GM23338 (cell line): Measurements from ENCODE around the gene HSPB8. TPM values are rescaled to one million over a fixed set of nuclear protein-coding genes. Genes with fewer than 3 reads are reported as not detected.

Source experiments
- ATAC-seq: fragments of 200-7000 bp; cut with Tn5 transposase; 3 replicates; pipeline ENCODE4 v1.9.1; 2020
- DNase-seq: peaks from one replicate; pipeline ENCODE4 v3.0.0-alpha.2; 2015; ENCODE audit warnings: low spot score
- H2AFZ ChIP-seq: fragments of 200-600 bp; sonication (generic); 2 replicates; pipeline ENCODE4 v1.8.0; 2016; ENCODE audit warnings: antibody characterized with exemption, mild to moderate bottlenecking, moderate library complexity
- H3F3A ChIP-seq: fragments of 200-600 bp; sonication (generic); replicated peaks from 2 replicates; pipeline ENCODE4 v1.8.0; 2017; ENCODE audit warnings: antibody characterized with exemption, mixed run types, low read depth
- H3K27ac ChIP-seq: fragments of 200-600 bp; sonication (generic); 2 replicates; pipeline ENCODE4 v1.6.1; 2016; ENCODE audit warnings: low read depth
- H3K27me3 ChIP-seq: fragments of 200-600 bp; sonication (generic); 2 replicates; pipeline ENCODE4 v1.8.0; 2016; ENCODE audit warnings: mild to moderate bottlenecking, mixed run types, moderate library complexity; ENCODE audit not compliant: insufficient read depth
- H3K36me3 ChIP-seq: fragments of 200-600 bp; sonication (generic); 2 replicates; pipeline ENCODE4 v1.8.0; 2016; ENCODE audit warnings: mild to moderate bottlenecking; ENCODE audit not compliant: insufficient read depth
- H3K4me1 ChIP-seq: fragments of 200-600 bp; sonication (generic); 2 replicates; pipeline ENCODE4 v1.8.0; 2016; ENCODE audit warnings: mild to moderate bottlenecking, moderate library complexity; ENCODE audit not compliant: insufficient read depth
- H3K4me2 ChIP-seq: fragments of 200-600 bp; sonication (generic); 2 replicates; pipeline ENCODE4 v1.7.1; 2017; ENCODE audit warnings: mixed run types
- H3K4me3 ChIP-seq: fragments of 200-600 bp; sonication (generic); 2 replicates; pipeline ENCODE4 v1.6.1; 2016; ENCODE audit warnings: mixed run types
- H3K79me2 ChIP-seq: fragments of 200-600 bp; sonication (generic); replicated peaks from 2 replicates; pipeline ENCODE4 v1.8.0; 2017; ENCODE audit warnings: mild to moderate bottlenecking; ENCODE audit not compliant: insufficient read depth
- H3K9me2 ChIP-seq: fragments of 200-600 bp; sonication (generic); 2 replicates; pipeline ENCODE4 v1.8.0; 2017; ENCODE audit not compliant: insufficient read depth
- H4K20me1 ChIP-seq: fragments of 200-600 bp; sonication (generic); replicated peaks from 2 replicates; pipeline ENCODE4 v1.8.0; 2017; ENCODE audit warnings: mild to moderate bottlenecking; ENCODE audit not compliant: insufficient read depth
- H3K27ac Mint-ChIP-seq: 2 replicates; pipeline ENCODE4 v1.8.0; 2020; ENCODE audit warnings: inconsistent platforms, mild to moderate bottlenecking, moderate library complexity, mixed read lengths
- H3K27me3 Mint-ChIP-seq: 3 replicates; pipeline ENCODE4 v1.8.0; 2022; ENCODE audit warnings: low read depth, mild to moderate bottlenecking, moderate library complexity, mixed read lengths, inconsistent platforms; ENCODE audit not compliant: insufficient read depth, poor library complexity
- H3K36me3 Mint-ChIP-seq: 3 replicates; pipeline ENCODE4 v1.8.0; 2021; ENCODE audit warnings: low read depth, mild to moderate bottlenecking, inconsistent platforms, moderate library complexity, mixed read lengths
- H3K4me1 Mint-ChIP-seq: 3 replicates; pipeline ENCODE4 v1.8.0; 2020; ENCODE audit warnings: mild to moderate bottlenecking, inconsistent platforms, mixed read lengths
- H3K4me3 Mint-ChIP-seq: 3 replicates; pipeline ENCODE4 v1.8.0; 2021; ENCODE audit warnings: moderate library complexity, mild to moderate bottlenecking, inconsistent platforms, mixed read lengths
- H3K9me3 Mint-ChIP-seq: 3 replicates; pipeline ENCODE4 v1.8.0; 2020; ENCODE audit warnings: moderate library complexity, mild to moderate bottlenecking, inconsistent platforms, mixed read lengths
- EZH2 ChIP-seq: fragments of 200-600 bp; sonication (generic); IDR thresholded peaks from one replicate; pipeline ENCODE4 v1.8.0; 2017; ENCODE audit warnings: antibody characterized with exemption, mild to moderate bottlenecking, low read depth; ENCODE audit not compliant: unreplicated experiment
- JUNB ChIP-seq: IDR thresholded peaks from one replicate; pipeline ENCODE4 v1.6.1; 2016; ENCODE audit warnings: antibody characterized with exemption; ENCODE audit not compliant: unreplicated experiment
- STAT1 ChIP-seq: IDR thresholded peaks from one replicate; pipeline ENCODE4 v1.6.1; 2016; ENCODE audit warnings: antibody characterized with exemption; ENCODE audit not compliant: unreplicated experiment
- ZNF114 ChIP-seq: fragments of 250-450 bp; sonication (Bioruptor Pico); IDR thresholded peaks from 2 replicates; pipeline ENCODE4 v1.5.0; 2020; ENCODE audit warnings: mild to moderate bottlenecking, moderate library complexity
- ZNF331 ChIP-seq: fragments of 250-450 bp; sonication (Bioruptor Pico); IDR thresholded peaks from 2 replicates; pipeline ENCODE4 v1.5.0; 2020; ENCODE audit warnings: low read depth, mild to moderate bottlenecking, moderate library complexity
- long read RNA-seq: library from polyadenylated mRNA; unstranded; transcript quantifications from one replicate; pipeline ENCODE4 v2.0.0, GENCODE V29; 2020; ENCODE audit not compliant: unreplicated experiment
- polyA plus RNA-seq: library from polyadenylated mRNA; unstranded; fragments of >200 nt; fragmentation: Nextera tagmentation; extraction: Ambion mirVana; gene quantifications from 2 replicates; pipeline ENCODE4 v1.2.1, GENCODE V29; 2016
- total RNA-seq: library from RNA; depleted of rRNA; stranded (reverse); fragments of >200 nt; shearing (Covaris generic); gene quantifications from 2 replicates; pipeline ENCODE4 v1.2.3, GENCODE V29; 2014; rRNA removed
- TF ChIP-seq, protein P1 (sequence below): IDR thresholded peaks from 2 replicates; pipeline ENCODE4 v1.6.1; 2016; ENCODE audit warnings: antibody characterized with exemption
- TF ChIP-seq, protein P2 (sequence below), 2 experiments: fragments of 200-600 bp in 1 of 2; sonication (generic) in 1 of 2; conservative IDR thresholded peaks; 2 replicates each; pipeline versions ENCODE4 v1.5.1 to v1.6.1; 2016 to 2017; ENCODE audit warnings: antibody characterized with exemption in 2 of 2, low read depth in 2 of 2, mild to moderate bottlenecking in 2 of 2, moderate library complexity in 1 of 2
- TF ChIP-seq, protein P3 (sequence below): fragments of 250-450 bp; sonication (Bioruptor Pico); IDR thresholded peaks from 2 replicates; pipeline ENCODE4 v1.5.0; 2020; ENCODE audit warnings: mild to moderate bottlenecking, moderate library complexity
- TF ChIP-seq, protein P4 (sequence below): IDR thresholded peaks from one replicate; pipeline ENCODE4 v1.6.1; 2018; ENCODE audit warnings: antibody characterized with exemption; ENCODE audit not compliant: unreplicated experiment

HSPB8 gene, protein sequence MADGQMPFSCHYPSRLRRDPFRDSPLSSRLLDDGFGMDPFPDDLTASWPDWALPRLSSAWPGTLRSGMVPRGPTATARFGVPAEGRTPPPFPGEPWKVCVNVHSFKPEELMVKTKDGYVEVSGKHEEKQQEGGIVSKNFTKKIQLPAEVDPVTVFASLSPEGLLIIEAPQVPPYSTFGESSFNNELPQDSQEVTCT
- total RNA-seq (4.7 and 4.8 TPM in 2 replicates), polyA plus RNA-seq (3.5 and 4.3 TPM in 2 replicates)
- long read RNA-seq, transcript HSPB8-201 (3 exons, 2,152 nt): major isoform, 12 of 12 reads
- long read RNA-seq, partial matches to known transcripts: 0 of 12 reads
- long read RNA-seq, other reads (novel, unspliced or antisense): 0 of 12 reads

DNA sequence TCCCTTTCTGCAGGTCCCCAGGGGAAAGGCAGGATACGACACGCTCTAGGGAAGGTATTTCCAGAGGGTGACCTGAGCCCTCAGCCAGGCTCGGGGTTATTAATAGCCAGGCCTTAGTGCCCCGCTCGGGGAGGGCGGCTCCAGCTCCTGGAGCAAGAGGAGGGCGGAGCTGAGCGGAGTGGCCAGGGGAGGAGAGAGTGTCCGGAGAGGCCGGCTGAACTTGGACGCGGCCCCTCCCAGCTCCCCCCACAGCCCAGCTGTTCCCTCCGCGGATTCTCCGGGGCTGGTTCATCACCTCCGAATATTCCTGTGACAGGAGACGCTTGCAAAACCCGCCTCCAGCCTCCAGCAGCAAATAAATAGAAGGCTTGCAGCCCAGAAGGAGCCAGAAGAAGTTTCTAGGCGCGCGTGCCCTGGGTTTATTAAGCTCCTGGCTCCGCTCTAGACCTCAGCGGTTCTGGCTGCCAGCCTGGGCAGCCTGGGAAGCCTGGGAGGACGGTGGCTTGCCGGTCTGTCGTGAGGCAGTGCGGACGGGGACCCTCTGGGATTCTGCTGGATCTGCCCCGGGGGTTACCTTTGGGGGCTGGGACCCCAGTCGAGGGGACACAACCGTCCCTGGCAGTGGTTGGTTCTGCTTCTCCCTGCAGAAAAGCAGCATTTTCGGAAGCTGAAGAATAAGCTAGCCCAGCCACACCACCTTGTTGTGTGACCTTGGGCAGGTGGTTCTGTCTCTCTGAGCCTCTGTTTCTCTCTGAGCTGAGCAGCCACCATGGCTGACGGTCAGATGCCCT, at the start of gene HSPB8:
Gene HSPB8, plus strand, starts transcription at position 388 of the 791 bp plus-strand sequence. Its CDS starts 382 bp downstream, at position 770.
- H3F3A ChIP-seq: no peaks in the 10 kb centered on the region
- peak within 1 kb of the TSS; percentile 91 for H3K4me2 ChIP-seq
- no peaks in the 10 kb centered on the region for H3K9me2 ChIP-seq
- no peaks in the 10 kb centered on the region for H3K27me3 ChIP-seq
- H4K20me1 ChIP-seq: no peaks in the 10 kb centered on the region
- H3K27ac Mint-ChIP-seq: peak within 1 kb of the TSS; percentile 79
- H3K9me3 Mint-ChIP-seq: no peaks in the 10 kb centered on the region
- DNase-seq (peak; percentile 80), ATAC-seq (peak; percentile 82)
- peaks cover 45% of the 10 kb centered on the region for H3K4me1 Mint-ChIP-seq
- TF ChIP-seq, protein P1, sequence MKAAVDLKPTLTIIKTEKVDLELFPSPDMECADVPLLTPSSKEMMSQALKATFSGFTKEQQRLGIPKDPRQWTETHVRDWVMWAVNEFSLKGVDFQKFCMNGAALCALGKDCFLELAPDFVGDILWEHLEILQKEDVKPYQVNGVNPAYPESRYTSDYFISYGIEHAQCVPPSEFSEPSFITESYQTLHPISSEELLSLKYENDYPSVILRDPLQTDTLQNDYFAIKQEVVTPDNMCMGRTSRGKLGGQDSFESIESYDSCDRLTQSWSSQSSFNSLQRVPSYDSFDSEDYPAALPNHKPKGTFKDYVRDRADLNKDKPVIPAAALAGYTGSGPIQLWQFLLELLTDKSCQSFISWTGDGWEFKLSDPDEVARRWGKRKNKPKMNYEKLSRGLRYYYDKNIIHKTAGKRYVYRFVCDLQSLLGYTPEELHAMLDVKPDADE: no peak
- TF ChIP-seq ZNF331 (CRISPR knock-in tag) (no peak), EZH2 (no peak), JUNB (no peak), STAT1 (no peak), ZNF114 (no peak)
- TF ChIP-seq, protein P2, sequence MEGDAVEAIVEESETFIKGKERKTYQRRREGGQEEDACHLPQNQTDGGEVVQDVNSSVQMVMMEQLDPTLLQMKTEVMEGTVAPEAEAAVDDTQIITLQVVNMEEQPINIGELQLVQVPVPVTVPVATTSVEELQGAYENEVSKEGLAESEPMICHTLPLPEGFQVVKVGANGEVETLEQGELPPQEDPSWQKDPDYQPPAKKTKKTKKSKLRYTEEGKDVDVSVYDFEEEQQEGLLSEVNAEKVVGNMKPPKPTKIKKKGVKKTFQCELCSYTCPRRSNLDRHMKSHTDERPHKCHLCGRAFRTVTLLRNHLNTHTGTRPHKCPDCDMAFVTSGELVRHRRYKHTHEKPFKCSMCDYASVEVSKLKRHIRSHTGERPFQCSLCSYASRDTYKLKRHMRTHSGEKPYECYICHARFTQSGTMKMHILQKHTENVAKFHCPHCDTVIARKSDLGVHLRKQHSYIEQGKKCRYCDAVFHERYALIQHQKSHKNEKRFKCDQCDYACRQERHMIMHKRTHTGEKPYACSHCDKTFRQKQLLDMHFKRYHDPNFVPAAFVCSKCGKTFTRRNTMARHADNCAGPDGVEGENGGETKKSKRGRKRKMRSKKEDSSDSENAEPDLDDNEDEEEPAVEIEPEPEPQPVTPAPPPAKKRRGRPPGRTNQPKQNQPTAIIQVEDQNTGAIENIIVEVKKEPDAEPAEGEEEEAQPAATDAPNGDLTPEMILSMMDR (conservative IDR thresholded peaks at IDR 0.05; ENCODE audit: low read depth in 2 of 2): no peak
- TF ChIP-seq, protein P3, sequence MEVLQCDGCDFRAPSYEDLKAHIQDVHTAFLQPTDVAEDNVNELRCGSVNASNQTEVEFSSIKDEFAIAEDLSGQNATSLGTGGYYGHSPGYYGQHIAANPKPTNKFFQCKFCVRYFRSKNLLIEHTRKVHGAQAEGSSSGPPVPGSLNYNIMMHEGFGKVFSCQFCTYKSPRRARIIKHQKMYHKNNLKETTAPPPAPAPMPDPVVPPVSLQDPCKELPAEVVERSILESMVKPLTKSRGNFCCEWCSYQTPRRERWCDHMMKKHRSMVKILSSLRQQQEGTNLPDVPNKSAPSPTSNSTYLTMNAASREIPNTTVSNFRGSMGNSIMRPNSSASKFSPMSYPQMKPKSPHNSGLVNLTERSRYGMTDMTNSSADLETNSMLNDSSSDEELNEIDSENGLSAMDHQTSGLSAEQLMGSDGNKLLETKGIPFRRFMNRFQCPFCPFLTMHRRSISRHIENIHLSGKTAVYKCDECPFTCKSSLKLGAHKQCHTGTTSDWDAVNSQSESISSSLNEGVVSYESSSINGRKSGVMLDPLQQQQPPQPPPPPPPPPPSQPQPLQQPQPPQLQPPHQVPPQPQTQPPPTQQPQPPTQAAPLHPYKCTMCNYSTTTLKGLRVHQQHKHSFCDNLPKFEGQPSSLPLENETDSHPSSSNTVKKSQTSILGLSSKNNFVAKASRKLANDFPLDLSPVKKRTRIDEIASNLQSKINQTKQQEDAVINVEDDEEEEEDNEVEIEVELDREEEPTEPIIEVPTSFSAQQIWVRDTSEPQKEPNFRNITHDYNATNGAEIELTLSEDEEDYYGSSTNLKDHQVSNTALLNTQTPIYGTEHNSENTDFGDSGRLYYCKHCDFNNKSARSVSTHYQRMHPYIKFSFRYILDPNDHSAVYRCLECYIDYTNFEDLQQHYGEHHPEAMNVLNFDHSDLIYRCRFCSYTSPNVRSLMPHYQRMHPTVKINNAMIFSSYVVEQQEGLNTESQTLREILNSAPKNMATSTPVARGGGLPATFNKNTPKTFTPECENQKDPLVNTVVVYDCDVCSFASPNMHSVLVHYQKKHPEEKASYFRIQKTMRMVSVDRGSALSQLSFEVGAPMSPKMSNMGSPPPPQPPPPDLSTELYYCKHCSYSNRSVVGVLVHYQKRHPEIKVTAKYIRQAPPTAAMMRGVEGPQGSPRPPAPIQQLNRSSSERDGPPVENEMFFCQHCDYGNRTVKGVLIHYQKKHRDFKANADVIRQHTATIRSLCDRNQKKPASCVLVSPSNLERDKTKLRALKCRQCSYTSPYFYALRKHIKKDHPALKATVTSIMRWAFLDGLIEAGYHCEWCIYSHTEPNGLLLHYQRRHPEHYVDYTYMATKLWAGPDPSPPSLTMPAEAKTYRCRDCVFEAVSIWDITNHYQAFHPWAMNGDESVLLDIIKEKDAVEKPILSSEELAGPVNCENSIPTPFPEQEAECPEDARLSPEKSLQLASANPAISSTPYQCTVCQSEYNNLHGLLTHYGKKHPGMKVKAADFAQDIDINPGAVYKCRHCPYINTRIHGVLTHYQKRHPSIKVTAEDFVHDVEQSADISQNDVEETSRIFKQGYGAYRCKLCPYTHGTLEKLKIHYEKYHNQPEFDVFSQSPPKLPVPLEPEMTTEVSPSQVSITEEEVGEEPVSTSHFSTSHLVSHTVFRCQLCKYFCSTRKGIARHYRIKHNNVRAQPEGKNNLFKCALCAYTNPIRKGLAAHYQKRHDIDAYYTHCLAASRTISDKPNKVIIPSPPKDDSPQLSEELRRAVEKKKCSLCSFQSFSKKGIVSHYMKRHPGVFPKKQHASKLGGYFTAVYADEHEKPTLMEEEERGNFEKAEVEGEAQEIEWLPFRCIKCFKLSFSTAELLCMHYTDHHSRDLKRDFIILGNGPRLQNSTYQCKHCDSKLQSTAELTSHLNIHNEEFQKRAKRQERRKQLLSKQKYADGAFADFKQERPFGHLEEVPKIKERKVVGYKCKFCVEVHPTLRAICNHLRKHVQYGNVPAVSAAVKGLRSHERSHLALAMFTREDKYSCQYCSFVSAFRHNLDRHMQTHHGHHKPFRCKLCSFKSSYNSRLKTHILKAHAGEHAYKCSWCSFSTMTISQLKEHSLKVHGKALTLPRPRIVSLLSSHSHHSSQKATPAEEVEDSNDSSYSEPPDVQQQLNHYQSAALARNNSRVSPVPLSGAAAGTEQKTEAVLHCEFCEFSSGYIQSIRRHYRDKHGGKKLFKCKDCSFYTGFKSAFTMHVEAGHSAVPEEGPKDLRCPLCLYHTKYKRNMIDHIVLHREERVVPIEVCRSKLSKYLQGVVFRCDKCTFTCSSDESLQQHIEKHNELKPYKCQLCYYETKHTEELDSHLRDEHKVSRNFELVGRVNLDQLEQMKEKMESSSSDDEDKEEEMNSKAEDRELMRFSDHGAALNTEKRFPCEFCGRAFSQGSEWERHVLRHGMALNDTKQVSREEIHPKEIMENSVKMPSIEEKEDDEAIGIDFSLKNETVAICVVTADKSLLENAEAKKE (CRISPR knock-in tag): no peak
- TF ChIP-seq, protein P4, sequence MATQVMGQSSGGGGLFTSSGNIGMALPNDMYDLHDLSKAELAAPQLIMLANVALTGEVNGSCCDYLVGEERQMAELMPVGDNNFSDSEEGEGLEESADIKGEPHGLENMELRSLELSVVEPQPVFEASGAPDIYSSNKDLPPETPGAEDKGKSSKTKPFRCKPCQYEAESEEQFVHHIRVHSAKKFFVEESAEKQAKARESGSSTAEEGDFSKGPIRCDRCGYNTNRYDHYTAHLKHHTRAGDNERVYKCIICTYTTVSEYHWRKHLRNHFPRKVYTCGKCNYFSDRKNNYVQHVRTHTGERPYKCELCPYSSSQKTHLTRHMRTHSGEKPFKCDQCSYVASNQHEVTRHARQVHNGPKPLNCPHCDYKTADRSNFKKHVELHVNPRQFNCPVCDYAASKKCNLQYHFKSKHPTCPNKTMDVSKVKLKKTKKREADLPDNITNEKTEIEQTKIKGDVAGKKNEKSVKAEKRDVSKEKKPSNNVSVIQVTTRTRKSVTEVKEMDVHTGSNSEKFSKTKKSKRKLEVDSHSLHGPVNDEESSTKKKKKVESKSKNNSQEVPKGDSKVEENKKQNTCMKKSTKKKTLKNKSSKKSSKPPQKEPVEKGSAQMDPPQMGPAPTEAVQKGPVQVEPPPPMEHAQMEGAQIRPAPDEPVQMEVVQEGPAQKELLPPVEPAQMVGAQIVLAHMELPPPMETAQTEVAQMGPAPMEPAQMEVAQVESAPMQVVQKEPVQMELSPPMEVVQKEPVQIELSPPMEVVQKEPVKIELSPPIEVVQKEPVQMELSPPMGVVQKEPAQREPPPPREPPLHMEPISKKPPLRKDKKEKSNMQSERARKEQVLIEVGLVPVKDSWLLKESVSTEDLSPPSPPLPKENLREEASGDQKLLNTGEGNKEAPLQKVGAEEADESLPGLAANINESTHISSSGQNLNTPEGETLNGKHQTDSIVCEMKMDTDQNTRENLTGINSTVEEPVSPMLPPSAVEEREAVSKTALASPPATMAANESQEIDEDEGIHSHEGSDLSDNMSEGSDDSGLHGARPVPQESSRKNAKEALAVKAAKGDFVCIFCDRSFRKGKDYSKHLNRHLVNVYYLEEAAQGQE: no peak
- H3K4me1 ChIP-seq: peaks cover 43% of the 10 kb centered on the region
- H3K4me3 ChIP-seq: peak within 1 kb of the TSS; percentile 57
- peak within 1 kb of the TSS; percentile 63 for H2AFZ ChIP-seq
- peak within 1 kb of the TSS; percentile 58 for H3K4me3 Mint-ChIP-seq
- no peak within 1 kb of the TSS for H3K27ac ChIP-seq
- H3K36me3 Mint-ChIP-seq: no peaks in the 10 kb centered on the region
- H3K27me3 Mint-ChIP-seq: peaks cover 3% of the 10 kb centered on the region
- no peaks in the 10 kb centered on the region for H3K79me2 ChIP-seq
- H3K36me3 ChIP-seq: no peaks in the 10 kb centered on the region
